WTC11 (cell line): ENCODE results near the gene KAT6B. TPM values are rescaled to one million over a fixed set of nuclear protein-coding genes. Genes with fewer than 3 reads are reported as not detected.

Experiments used
- ATAC-seq: fragments of 200-7000 bp; cut with Tn5 transposase; 2 replicates; pipeline ENCODE4 v1.10.0; 2021; ENCODE audit warnings: mild to moderate bottlenecking, moderate library complexity
- CTCF ChIA-PET: fragments of 300-600 bp; sonication (Branson Sonifier 250); formaldehyde crosslinking; loops from one replicate; lab custom pipeline; 2021; ENCODE audit warnings: antibody characterized with exemption; lab: Charles Lee
- POLR2A ChIA-PET: fragments of 350-600 bp; sonication (Branson Sonifier 250); formaldehyde crosslinking; loops from one replicate; lab custom pipeline; 2021; ENCODE audit warnings: antibody characterized with exemption; lab: Charles Lee
- DNase-seq: peaks from one replicate; pipeline ENCODE4 v3.0.0; 2021; ENCODE audit warnings: low spot score
- H3K27ac Mint-ChIP-seq: 2 replicates; pipeline ENCODE4 v1.8.0; 2021; ENCODE audit warnings: mixed read lengths
- H3K27me3 Mint-ChIP-seq: 2 replicates; pipeline ENCODE4 v1.8.0; 2021; ENCODE audit warnings: low read depth, mild to moderate bottlenecking, moderate library complexity, mixed read lengths
- H3K36me3 Mint-ChIP-seq: 2 replicates; pipeline ENCODE4 v1.8.0; 2021; ENCODE audit warnings: mixed read lengths
- H3K4me1 Mint-ChIP-seq: 2 replicates; pipeline ENCODE4 v1.8.0; 2022; ENCODE audit warnings: mixed read lengths
- H3K4me3 Mint-ChIP-seq: 2 replicates; pipeline ENCODE4 v1.8.0; 2021; ENCODE audit warnings: mild to moderate bottlenecking, moderate library complexity, mixed read lengths
- H3K9me3 Mint-ChIP-seq: 2 replicates; pipeline ENCODE4 v1.8.0; 2021; ENCODE audit warnings: mixed read lengths
- CBFB ChIP-seq: sonication (generic); formaldehyde crosslinking; IDR thresholded peaks from 2 replicates; pipeline ENCODE4 v1.8.1; 2022; ENCODE audit warnings: mild to moderate bottlenecking, low read depth, missing genetic modification reagents
- ETV6 ChIP-seq: sonication (generic); formaldehyde crosslinking; IDR thresholded peaks from 2 replicates; pipeline ENCODE4 v1.8.1; 2022; ENCODE audit warnings: mild to moderate bottlenecking, missing genetic modification reagents
- FOXJ3 ChIP-seq: sonication (generic); formaldehyde crosslinking; IDR thresholded peaks from 2 replicates; pipeline ENCODE4 v1.9.0; 2021; ENCODE audit warnings: missing genetic modification reagents, mild to moderate bottlenecking, borderline replicate concordance
- GABPB1 ChIP-seq: sonication (generic); formaldehyde crosslinking; IDR thresholded peaks from 2 replicates; pipeline ENCODE4 v1.8.1; 2023; ENCODE audit warnings: mild to moderate bottlenecking, missing genetic modification reagents
- GRHL2 ChIP-seq: fragments of 250-450 bp; sonication (Bioruptor Pico); IDR thresholded peaks from 2 replicates; pipeline ENCODE4 v1.8.0; 2022; ENCODE audit warnings: mild to moderate bottlenecking, moderate library complexity; ENCODE audit not compliant: insufficient replicate concordance, severe bottlenecking
- JAZF1 ChIP-seq: fragments of 250-450 bp; sonication (Bioruptor Pico); IDR thresholded peaks from 2 replicates; pipeline ENCODE4 v1.9.0; 2021; ENCODE audit warnings: moderate library complexity, mild to moderate bottlenecking, inconsistent platforms
- JUN ChIP-seq: sonication (generic); formaldehyde crosslinking; IDR thresholded peaks from 2 replicates; pipeline ENCODE4 v1.8.0; 2023; ENCODE audit warnings: mild to moderate bottlenecking, missing genetic modification reagents
- KAT7 ChIP-seq: sonication (generic); formaldehyde crosslinking; IDR thresholded peaks from 2 replicates; pipeline ENCODE4 v1.8.1; 2023; ENCODE audit warnings: missing genetic modification reagents, mild to moderate bottlenecking, borderline replicate concordance
- MXD4 ChIP-seq: fragments of 250-450 bp; sonication (Bioruptor Pico); IDR thresholded peaks from 2 replicates; pipeline ENCODE4 v1.8.0; 2021; ENCODE audit warnings: mild to moderate bottlenecking, moderate library complexity, borderline replicate concordance
- SMAD4 ChIP-seq: sonication (generic); formaldehyde crosslinking; IDR thresholded peaks from 2 replicates; pipeline ENCODE4 v1.8.0; 2022; ENCODE audit warnings: mild to moderate bottlenecking, missing genetic modification reagents
- SP1 ChIP-seq: sonication (generic); formaldehyde crosslinking; conservative IDR thresholded peaks from 2 replicates; pipeline ENCODE4 v1.8.1; 2022; ENCODE audit warnings: missing genetic modification reagents
- ZBTB21 ChIP-seq: sonication (generic); formaldehyde crosslinking; IDR thresholded peaks from 2 replicates; pipeline ENCODE4 v1.8.1; 2023; ENCODE audit warnings: mild to moderate bottlenecking, missing genetic modification reagents, borderline replicate concordance
- ZNF263 ChIP-seq: sonication (generic); formaldehyde crosslinking; IDR thresholded peaks from 2 replicates; pipeline ENCODE4 v1.8.1; 2022; ENCODE audit warnings: low read depth, mild to moderate bottlenecking, moderate library complexity, missing genetic modification reagents
- ZNF416 ChIP-seq: fragments of 250-450 bp; sonication (Bioruptor Pico); IDR thresholded peaks from 2 replicates; pipeline ENCODE4 v1.9.0; 2021; ENCODE audit warnings: mild to moderate bottlenecking, inconsistent platforms
- total RNA-seq: library from RNA; stranded (reverse); gene quantifications from 3 replicates; pipeline ENCODE4 v1.2.3, GENCODE V29; 2021
- TF ChIP-seq, protein P1 (sequence below): fragments of 250-450 bp; sonication (Bioruptor Pico); IDR thresholded peaks from 2 replicates; pipeline ENCODE4 v1.9.0; 2021; ENCODE audit warnings: mild to moderate bottlenecking, borderline replicate concordance
- TF ChIP-seq, protein P2 (sequence below): sonication (generic); formaldehyde crosslinking; IDR thresholded peaks from 2 replicates; pipeline ENCODE4 v1.8.1; 2023; ENCODE audit warnings: mild to moderate bottlenecking, missing genetic modification reagents, moderate library complexity
- TF ChIP-seq, protein P3 (sequence below): sonication (generic); formaldehyde crosslinking; IDR thresholded peaks from 2 replicates; pipeline ENCODE4 v1.8.0; 2023; ENCODE audit warnings: mild to moderate bottlenecking, missing genetic modification reagents
- TF ChIP-seq, protein P4 (sequence below): sonication (generic); formaldehyde crosslinking; IDR thresholded peaks from 2 replicates; pipeline ENCODE4 v1.8.0; 2022; ENCODE audit warnings: missing genetic modification reagents

Gene KAT6B
- total RNA-seq, 1 experiment from 2014 or later = 18.5 TPM

DNA sequence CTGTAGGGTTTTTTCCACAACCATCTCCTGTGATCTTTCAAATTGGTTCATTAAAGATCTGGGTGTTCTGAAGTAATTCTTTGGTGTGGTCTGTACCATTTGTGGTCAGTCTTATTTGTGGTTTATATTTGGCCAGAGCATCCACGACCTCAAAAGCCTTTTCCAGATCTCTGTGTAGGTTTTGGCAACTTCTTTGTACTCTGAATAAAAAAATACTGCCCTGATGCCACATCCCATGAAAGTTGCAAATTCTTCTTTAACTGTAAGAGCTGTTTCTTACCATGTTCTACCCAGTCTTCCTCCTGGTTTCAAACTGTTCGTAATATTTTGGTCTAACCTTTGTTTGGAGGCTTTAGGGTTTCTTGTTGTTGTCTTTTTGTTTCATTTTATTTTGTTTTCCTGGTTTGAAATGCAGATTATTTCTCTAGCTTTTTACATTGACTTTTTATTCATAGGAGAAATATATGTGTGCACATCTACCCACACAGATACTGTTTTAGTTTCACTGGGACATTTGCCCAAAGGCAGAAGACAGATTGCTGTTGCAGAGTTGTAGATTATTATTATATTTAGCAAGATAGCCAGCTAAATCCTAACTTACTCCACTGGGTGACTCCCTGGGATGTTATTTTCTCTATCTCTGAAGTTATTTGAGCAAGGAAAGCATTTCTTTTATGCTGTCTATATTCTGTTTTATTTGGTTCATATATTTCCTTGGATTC lies 161.8 kb downstream of the KAT6B start (continued):
- no peak for TF ChIP-seq KAT7 (CRISPR knock-in tag)
- TF ChIP-seq, protein P1, sequence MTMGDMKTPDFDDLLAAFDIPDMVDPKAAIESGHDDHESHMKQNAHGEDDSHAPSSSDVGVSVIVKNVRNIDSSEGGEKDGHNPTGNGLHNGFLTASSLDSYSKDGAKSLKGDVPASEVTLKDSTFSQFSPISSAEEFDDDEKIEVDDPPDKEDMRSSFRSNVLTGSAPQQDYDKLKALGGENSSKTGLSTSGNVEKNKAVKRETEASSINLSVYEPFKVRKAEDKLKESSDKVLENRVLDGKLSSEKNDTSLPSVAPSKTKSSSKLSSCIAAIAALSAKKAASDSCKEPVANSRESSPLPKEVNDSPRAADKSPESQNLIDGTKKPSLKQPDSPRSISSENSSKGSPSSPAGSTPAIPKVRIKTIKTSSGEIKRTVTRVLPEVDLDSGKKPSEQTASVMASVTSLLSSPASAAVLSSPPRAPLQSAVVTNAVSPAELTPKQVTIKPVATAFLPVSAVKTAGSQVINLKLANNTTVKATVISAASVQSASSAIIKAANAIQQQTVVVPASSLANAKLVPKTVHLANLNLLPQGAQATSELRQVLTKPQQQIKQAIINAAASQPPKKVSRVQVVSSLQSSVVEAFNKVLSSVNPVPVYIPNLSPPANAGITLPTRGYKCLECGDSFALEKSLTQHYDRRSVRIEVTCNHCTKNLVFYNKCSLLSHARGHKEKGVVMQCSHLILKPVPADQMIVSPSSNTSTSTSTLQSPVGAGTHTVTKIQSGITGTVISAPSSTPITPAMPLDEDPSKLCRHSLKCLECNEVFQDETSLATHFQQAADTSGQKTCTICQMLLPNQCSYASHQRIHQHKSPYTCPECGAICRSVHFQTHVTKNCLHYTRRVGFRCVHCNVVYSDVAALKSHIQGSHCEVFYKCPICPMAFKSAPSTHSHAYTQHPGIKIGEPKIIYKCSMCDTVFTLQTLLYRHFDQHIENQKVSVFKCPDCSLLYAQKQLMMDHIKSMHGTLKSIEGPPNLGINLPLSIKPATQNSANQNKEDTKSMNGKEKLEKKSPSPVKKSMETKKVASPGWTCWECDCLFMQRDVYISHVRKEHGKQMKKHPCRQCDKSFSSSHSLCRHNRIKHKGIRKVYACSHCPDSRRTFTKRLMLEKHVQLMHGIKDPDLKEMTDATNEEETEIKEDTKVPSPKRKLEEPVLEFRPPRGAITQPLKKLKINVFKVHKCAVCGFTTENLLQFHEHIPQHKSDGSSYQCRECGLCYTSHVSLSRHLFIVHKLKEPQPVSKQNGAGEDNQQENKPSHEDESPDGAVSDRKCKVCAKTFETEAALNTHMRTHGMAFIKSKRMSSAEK (CRISPR knock-in tag) = no peak
- TF ChIP-seq FOXJ3 (CRISPR knock-in tag) = no peak
- no peak for TF ChIP-seq JAZF1 (CRISPR knock-in tag)
- TF ChIP-seq ZBTB21 (CRISPR knock-in tag) = no peak

DNA sequence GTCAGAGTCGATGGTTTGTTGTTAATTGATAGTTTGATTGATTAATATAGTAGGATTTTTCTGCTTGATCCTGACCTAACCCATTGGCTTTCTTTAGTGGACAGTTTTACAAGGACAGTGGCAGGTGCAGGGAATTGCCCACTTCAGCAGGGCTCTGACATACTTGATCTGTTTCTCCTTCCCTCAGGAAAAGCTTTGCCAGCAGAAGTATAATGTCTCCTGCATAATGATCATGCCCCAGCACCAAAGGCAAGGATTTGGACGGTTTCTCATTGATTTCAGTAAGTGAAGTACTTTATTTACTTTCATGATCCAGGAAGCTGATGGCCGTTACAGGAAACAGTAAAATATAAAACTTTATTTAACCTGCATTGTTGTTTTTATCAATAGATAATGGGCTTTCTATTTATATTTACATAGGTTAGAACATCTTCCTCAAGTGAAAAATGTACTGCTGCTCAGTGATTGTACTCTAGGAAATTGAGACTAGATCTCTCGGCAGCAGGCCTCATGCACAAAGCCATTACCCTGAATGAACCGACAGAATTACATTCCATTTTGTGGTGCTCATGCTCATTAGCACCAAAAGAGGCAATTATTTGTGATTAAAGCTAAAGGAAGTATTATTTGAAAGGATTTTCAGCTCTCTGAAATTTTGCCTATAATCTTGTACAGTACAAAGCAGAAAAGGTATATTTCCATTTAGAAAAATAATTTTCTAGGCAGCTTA lies 162.6 kb downstream of the KAT6B start:
- CTCF ChIA-PET = no interaction called here
- DNase-seq = no peak

More for the DNA sequence above, 162.6 kb downstream of the KAT6B start:
- Mint-ChIP-seq H3K27me3 (no peaks in the 10 kb centered on the region), H3K9me3 (no peaks in the 10 kb centered on the region), H3K27ac (no peak overlapping the region), H3K4me3 (no peak overlapping the region), H3K4me1 (no peaks in the 10 kb centered on the region), H3K36me3 (no peaks in the 10 kb centered on the region; the same call in 1 of the 2 replicates)
- POLR2A ChIA-PET = interaction anchor here (0.7 kb wide), 1 partner anchor 16 kb away, joined by 3 read pairs; no protein-coding TSS in a partner anchor
- ATAC-seq = no peak
- TF ChIP-seq ZBTB21 (CRISPR knock-in tag) (no peak), GABPB1 (CRISPR knock-in tag) (no peak), ZNF416 (no peak), GRHL2 (CRISPR knock-in tag) (no peak), ZNF263 (CRISPR knock-in tag) (no peak), SP1 (CRISPR knock-in tag) (no peak), JUN (CRISPR knock-in tag) (no peak), SMAD4 (no peak), MXD4 (CRISPR knock-in tag) (no peak), CBFB (CRISPR knock-in tag) (no peak), ETV6 (no peak)
- TF ChIP-seq, protein P2, sequence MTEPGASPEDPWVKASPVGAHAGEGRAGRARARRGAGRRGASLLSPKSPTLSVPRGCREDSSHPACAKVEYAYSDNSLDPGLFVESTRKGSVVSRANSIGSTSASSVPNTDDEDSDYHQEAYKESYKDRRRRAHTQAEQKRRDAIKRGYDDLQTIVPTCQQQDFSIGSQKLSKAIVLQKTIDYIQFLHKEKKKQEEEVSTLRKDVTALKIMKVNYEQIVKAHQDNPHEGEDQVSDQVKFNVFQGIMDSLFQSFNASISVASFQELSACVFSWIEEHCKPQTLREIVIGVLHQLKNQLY (CRISPR knock-in tag) = no peak
- TF ChIP-seq, protein P3, sequence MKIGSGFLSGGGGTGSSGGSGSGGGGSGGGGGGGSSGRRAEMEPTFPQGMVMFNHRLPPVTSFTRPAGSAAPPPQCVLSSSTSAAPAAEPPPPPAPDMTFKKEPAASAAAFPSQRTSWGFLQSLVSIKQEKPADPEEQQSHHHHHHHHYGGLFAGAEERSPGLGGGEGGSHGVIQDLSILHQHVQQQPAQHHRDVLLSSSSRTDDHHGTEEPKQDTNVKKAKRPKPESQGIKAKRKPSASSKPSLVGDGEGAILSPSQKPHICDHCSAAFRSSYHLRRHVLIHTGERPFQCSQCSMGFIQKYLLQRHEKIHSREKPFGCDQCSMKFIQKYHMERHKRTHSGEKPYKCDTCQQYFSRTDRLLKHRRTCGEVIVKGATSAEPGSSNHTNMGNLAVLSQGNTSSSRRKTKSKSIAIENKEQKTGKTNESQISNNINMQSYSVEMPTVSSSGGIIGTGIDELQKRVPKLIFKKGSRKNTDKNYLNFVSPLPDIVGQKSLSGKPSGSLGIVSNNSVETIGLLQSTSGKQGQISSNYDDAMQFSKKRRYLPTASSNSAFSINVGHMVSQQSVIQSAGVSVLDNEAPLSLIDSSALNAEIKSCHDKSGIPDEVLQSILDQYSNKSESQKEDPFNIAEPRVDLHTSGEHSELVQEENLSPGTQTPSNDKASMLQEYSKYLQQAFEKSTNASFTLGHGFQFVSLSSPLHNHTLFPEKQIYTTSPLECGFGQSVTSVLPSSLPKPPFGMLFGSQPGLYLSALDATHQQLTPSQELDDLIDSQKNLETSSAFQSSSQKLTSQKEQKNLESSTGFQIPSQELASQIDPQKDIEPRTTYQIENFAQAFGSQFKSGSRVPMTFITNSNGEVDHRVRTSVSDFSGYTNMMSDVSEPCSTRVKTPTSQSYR (CRISPR knock-in tag) = no peak
- TF ChIP-seq, protein P4, sequence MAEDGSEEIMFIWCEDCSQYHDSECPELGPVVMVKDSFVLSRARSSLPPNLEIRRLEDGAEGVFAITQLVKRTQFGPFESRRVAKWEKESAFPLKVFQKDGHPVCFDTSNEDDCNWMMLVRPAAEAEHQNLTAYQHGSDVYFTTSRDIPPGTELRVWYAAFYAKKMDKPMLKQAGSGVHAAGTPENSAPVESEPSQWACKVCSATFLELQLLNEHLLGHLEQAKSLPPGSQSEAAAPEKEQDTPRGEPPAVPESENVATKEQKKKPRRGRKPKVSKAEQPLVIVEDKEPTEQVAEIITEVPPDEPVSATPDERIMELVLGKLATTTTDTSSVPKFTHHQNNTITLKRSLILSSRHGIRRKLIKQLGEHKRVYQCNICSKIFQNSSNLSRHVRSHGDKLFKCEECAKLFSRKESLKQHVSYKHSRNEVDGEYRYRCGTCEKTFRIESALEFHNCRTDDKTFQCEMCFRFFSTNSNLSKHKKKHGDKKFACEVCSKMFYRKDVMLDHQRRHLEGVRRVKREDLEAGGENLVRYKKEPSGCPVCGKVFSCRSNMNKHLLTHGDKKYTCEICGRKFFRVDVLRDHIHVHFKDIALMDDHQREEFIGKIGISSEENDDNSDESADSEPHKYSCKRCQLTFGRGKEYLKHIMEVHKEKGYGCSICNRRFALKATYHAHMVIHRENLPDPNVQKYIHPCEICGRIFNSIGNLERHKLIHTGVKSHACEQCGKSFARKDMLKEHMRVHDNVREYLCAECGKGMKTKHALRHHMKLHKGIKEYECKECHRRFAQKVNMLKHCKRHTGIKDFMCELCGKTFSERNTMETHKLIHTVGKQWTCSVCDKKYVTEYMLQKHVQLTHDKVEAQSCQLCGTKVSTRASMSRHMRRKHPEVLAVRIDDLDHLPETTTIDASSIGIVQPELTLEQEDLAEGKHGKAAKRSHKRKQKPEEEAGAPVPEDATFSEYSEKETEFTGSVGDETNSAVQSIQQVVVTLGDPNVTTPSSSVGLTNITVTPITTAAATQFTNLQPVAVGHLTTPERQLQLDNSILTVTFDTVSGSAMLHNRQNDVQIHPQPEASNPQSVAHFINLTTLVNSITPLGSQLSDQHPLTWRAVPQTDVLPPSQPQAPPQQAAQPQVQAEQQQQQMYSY = no peak
